Lower leg skin (tissue), 4 donors: ENCODE results near the gene RSPH9. TPM values are rescaled to one million over a fixed set of nuclear protein-coding genes. Genes with fewer than 3 reads are reported as not detected.

ENCODE experiments used
- DNase-seq, 2 donors: peaks; one replicate each; pipeline ENCODE4 v3.0.0-alpha.2; 2019; ENCODE audit warnings: low spot score in 2 of 2
- H3K4me3 ChIP-seq: fragments of 200-600 bp; sonication (generic); 2 replicates; pipeline ENCODE4 v1.5.1; 2017; ENCODE audit warnings: mild to moderate bottlenecking, low read depth; ENCODE audit not compliant: poor library complexity, severe bottlenecking
- CTCF ChIP-seq, 3 donors: fragments of 450-650 bp; IDR thresholded peaks; one replicate each; pipeline ENCODE4 v1.5.1; 2016; ENCODE audit warnings: antibody characterized with exemption in 3 of 3, mild to moderate bottlenecking in 3 of 3, moderate library complexity in 2 of 3
- POLR2A ChIP-seq, 2 donors: fragments of 450-650 bp; IDR thresholded peaks; one replicate each; pipeline ENCODE4 v1.6.1; 2016 to 2017; ENCODE audit warnings: antibody characterized with exemption in 2 of 2, mild to moderate bottlenecking in 1 of 2, moderate library complexity in 1 of 2
- WGBS, 2 donors: methylation state at CpG; one replicate each; pipeline ENCODE4 v1.1.5; 2018; 5-methylcytosine and 5-hydroxymethylcytosine counted together
- intact Hi-C: fragments of 100-400 bp; cut with DNase I; formaldehyde crosslinking; loops from one replicate; pipeline ENCODE4 v1.15.0; 2023; ENCODE audit warnings: low total_unique reads
- total RNA-seq, 4 donors: library from RNA; depleted of rRNA; stranded (reverse); fragments of >200 nt; gene quantifications; one replicate each; pipeline ENCODE4 v1.1.0, GENCODE V29; 2016

The RSPH9 gene
- total RNA-seq, 4 donors from 2014 or later: 0.17 to 0.42 TPM; not detected in 2

DNA sequence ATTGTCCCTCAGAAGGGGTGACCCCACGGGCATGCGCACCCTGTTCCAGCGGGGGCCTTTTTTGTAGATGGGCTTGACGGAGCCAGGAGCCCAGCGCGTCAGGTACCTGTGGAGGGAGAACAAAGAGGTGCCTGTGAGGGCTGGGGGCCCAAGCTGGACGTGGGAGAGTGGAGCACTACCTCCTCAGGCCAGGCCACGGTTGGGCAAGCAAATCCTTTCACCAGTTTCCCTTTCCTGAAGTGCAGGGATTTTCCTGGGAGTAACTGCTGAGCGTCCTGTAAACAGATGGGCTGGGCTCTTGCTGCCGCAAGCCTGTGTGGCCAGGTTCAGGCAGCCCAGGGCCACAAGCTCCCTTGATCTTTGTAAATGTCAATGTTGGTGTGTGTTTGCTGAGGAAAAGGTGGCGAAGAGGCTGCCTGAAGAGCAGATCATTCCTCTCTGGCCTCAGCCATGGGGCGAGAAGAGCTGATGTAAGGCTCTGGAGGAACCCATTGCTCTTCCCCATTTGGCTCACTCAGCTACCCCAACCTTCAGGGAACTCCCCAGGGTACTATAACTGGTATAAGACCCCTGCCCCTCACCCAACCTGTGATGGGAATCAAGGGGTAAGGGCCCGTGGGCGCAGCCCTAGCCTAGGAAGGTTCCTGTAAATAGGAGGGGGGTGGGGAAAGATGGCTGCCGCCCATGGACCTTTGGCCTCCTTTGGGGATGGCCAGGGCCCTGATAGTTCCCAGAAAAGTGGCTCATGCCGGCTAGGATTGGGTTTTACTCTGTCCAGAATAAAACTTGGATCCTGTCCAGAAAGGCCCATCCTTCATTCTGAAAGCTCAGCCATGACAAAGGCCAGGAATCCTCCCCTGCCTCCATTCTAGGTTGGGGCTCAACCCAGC, 27.2 kb downstream of the RSPH9 start:
- no peak for DNase-seq
- H3K4me3 ChIP-seq: no peak overlapping the region
- WGBS, 2 donors: 79 to 84% methylated on average over 16 of the region's 16 CpGs
- no peak for TF ChIP-seq CTCF (IDR thresholded peaks at IDR 0.05)
- no peak for TF ChIP-seq POLR2A (IDR thresholded peaks at IDR 0.05)
- intact Hi-C loops: no loop called here

- intact Hi-C loops: no loop called here
- 83 to 84% methylated on average over 11 to 15 of the region's 15 CpGs for WGBS, 2 donors
- TF ChIP-seq POLR2A (IDR thresholded peaks at IDR 0.05) (no peak), CTCF (IDR thresholded peaks at IDR 0.05) (no peak)
- DNase-seq: no peak
- H3K4me3 ChIP-seq: no peak overlapping the region
These were observed 28.7 kb downstream of the RSPH9 start for GRCh38 chr6:43673444-43674084.

- TF ChIP-seq CTCF (IDR thresholded peaks at IDR 0.05) (no peak), POLR2A (IDR thresholded peaks at IDR 0.05) (no peak)
- WGBS, 2 donors: 89 to 97% methylated on average over 2 of the region's 2 CpGs
- intact Hi-C loops: no loop called here
- no peak overlapping the region for H3K4me3 ChIP-seq
- DNase-seq: no peak
These were observed 29.5 kb downstream of the RSPH9 start for GRCh38 chr6:43674291-43674690.

- intact Hi-C loops: no loop called here
- TF ChIP-seq CTCF (IDR thresholded peaks at IDR 0.05): no peak
- TF ChIP-seq POLR2A (IDR thresholded peaks at IDR 0.05): no peak
- DNase-seq: no peak
- WGBS, 2 donors: 94 to 97% methylated on average over 8 of the region's 8 CpGs
- H3K4me3 ChIP-seq: no peak overlapping the region
These were observed 30.1 kb downstream of the RSPH9 start for GRCh38 chr6:43674921-43675320.

DNA sequence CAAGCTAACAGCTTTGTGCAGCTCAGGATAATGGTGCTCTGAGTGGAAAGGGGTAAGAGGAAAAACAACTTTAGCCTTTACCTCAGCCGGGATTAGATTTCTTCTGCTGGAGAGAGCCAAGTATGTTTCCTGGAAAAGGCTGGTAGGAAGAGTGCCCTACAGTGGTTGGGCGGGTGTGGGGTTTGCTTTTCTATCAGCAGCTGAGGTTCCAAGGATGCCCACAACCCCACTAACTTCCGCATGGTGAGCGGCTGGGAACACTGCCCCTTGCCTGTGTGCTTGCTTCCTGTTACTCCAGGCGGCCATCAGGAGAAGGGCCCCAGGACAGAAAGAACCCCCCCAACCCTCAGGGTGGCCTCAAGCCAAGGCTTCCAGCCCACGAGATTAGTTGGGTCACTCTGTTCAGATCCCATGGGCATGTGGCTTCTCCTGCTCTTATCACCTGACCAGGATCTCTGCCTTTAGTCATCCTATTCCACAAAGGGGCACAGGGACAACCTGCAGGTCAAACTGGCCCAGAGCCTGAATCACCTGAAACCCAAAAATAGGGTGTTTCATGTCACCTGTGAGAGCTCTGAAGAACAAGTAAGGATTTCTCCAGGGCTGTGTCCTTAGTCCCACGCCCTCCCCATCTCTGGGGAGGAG, 32.2 kb downstream of the RSPH9 start:
- no peak for DNase-seq
- 86 to 93% methylated on average over 7 of the region's 7 CpGs for WGBS, 2 donors
- no peak overlapping the region for H3K4me3 ChIP-seq
- intact Hi-C loops: no loop called here
- TF ChIP-seq CTCF (IDR thresholded peaks at IDR 0.05) (no peak), POLR2A (IDR thresholded peaks at IDR 0.05) (no peak)
